GM12878 (cell line): ENCODE results near the gene CTNNBL1. TPM values are rescaled to one million over a fixed set of nuclear protein-coding genes. Genes with fewer than 3 reads are reported as not detected.

Source experiments
- BACH1 ChIP-seq: fragments of 450-650 bp; IDR thresholded peaks from 2 replicates; pipeline ENCODE4 v1.6.1; 2017; ENCODE audit warnings: mild to moderate bottlenecking, borderline replicate concordance
- E2F8 ChIP-seq: fragments of 450-650 bp; IDR thresholded peaks from 2 replicates; pipeline ENCODE4 v1.6.1; 2018; ENCODE audit warnings: mild to moderate bottlenecking, low read depth, moderate library complexity; ENCODE audit not compliant: partially characterized antibody
- JUND ChIP-seq: IDR thresholded peaks from 2 replicates; pipeline ENCODE4 v1.6.1; 2012; ENCODE audit warnings: low read depth, mild to moderate bottlenecking, low read length, improper control_type of control experiment, moderate library complexity
- TCF3 ChIP-seq: IDR thresholded peaks from 2 replicates; pipeline ENCODE4 v1.6.1; 2012; ENCODE audit warnings: low read depth, mild to moderate bottlenecking, low read length, borderline replicate concordance; ENCODE audit not compliant: insufficient read depth
- ZBED1 ChIP-seq: IDR thresholded peaks from 2 replicates; pipeline ENCODE4 v1.6.1; 2016; ENCODE audit warnings: borderline replicate concordance
- polyA plus RNA-seq, 11 experiments: library from polyadenylated mRNA; depleted of rRNA in 4 of 11; unstranded in 6 of 11; stranded (reverse) in 5 of 11; fragments of >200 nt; fragmentation: Nextera tagmentation in 4 of 11; fragmentation: Illumina TruSeq in 1 of 11; extraction: Ambion mirVana in 4 of 11; extraction: Trizol in 1 of 11; gene quantifications; 1 replicate in 1 of 11; 2 replicates in 10 of 11; pipeline versions ENCODE4 v1.2.1 to v1.2.3, GENCODE V29; 2011 to 2016; ENCODE audit warnings: inconsistent platforms in 2 of 11, missing spikeins in 2 of 11, low read depth in 1 of 11
- total RNA-seq, 4 experiments: library from RNA; depleted of rRNA in 3 of 4; stranded (reverse); fragments of >200 nt in 3 of 4; fragmentation: Illumina TruSeq in 1 of 4; extraction: Trizol in 1 of 4; gene quantifications; 2 replicates each; pipeline versions ENCODE4 v1.2.1 to v1.2.3, GENCODE V29; 2013 to 2021
- TF ChIP-seq, protein P1 (sequence below): fragments of 450-650 bp; IDR thresholded peaks from 2 replicates; pipeline ENCODE4 v1.6.1; 2017; ENCODE audit warnings: borderline replicate concordance
- TF ChIP-seq, protein P2 (sequence below): fragments of 450-650 bp; formaldehyde crosslinking; IDR thresholded peaks from 2 replicates; pipeline ENCODE4 v1.4.0; 2020; ENCODE audit warnings: mild to moderate bottlenecking, moderate library complexity

Gene CTNNBL1
- total and polyA plus RNA-seq, 10 of the 15 experiments (the other 5 are each of a cell fraction or from before 2014, with no cell fraction given): 43.1 to 102 (median 67.8) TPM

DNA sequence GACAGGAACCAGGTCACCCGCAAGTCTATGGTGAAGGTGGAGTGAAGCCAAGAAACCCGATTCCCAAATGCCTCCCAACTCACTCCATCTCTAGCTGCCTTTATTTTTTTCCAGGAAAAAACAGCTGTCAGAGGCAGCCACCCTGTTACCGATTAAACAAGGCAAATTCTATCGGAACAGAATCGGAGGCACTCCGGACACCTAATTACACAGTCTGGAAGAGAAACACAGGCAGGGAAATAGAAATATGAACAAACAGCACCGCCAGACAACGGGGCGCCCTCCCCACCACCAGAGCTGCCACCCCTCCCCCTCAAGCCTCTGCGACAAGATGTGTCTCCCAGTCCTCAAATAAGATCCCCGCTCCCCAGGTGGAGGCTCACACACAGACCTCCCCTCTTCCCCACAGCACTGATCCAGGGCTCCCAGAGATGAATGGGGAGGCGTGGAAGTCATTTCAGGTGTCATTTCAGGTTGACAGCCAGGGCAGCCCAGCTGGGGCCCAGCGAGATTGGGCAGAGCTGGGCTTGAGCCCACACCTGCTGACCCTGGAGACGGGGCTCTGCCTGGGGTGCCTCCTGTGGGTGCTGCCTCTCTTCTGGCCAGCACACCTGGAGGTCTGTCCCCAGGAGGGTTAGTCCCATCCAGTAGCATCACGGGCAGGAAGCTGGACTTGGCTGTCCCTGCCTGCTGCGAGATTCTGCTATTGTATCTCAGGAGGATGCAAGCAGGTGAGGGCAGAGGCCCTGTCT, 189.3 kb downstream of the CTNNBL1 start (continued):
- TF ChIP-seq JUND (no peak), TCF3 (no peak), ZBED1 (no peak), BACH1 (no peak), E2F8 (no peak)
- TF ChIP-seq, protein P1, sequence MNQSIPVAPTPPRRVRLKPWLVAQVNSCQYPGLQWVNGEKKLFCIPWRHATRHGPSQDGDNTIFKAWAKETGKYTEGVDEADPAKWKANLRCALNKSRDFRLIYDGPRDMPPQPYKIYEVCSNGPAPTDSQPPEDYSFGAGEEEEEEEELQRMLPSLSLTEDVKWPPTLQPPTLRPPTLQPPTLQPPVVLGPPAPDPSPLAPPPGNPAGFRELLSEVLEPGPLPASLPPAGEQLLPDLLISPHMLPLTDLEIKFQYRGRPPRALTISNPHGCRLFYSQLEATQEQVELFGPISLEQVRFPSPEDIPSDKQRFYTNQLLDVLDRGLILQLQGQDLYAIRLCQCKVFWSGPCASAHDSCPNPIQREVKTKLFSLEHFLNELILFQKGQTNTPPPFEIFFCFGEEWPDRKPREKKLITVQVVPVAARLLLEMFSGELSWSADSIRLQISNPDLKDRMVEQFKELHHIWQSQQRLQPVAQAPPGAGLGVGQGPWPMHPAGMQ: no peak
- TF ChIP-seq, protein P2, sequence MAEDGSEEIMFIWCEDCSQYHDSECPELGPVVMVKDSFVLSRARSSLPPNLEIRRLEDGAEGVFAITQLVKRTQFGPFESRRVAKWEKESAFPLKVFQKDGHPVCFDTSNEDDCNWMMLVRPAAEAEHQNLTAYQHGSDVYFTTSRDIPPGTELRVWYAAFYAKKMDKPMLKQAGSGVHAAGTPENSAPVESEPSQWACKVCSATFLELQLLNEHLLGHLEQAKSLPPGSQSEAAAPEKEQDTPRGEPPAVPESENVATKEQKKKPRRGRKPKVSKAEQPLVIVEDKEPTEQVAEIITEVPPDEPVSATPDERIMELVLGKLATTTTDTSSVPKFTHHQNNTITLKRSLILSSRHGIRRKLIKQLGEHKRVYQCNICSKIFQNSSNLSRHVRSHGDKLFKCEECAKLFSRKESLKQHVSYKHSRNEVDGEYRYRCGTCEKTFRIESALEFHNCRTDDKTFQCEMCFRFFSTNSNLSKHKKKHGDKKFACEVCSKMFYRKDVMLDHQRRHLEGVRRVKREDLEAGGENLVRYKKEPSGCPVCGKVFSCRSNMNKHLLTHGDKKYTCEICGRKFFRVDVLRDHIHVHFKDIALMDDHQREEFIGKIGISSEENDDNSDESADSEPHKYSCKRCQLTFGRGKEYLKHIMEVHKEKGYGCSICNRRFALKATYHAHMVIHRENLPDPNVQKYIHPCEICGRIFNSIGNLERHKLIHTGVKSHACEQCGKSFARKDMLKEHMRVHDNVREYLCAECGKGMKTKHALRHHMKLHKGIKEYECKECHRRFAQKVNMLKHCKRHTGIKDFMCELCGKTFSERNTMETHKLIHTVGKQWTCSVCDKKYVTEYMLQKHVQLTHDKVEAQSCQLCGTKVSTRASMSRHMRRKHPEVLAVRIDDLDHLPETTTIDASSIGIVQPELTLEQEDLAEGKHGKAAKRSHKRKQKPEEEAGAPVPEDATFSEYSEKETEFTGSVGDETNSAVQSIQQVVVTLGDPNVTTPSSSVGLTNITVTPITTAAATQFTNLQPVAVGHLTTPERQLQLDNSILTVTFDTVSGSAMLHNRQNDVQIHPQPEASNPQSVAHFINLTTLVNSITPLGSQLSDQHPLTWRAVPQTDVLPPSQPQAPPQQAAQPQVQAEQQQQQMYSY (CRISPR knock-in tag): no peak
